CD4-positive, alpha-beta T cell treated with Interleukin-2 at 100 ng/mL for 4 hours (primary cell): ENCODE data around the gene COQ3.
"Not testable (repeated sequence)": the region's sequence is repeated elsewhere in the genome, so short reads cannot be mapped to it uniquely, and the experiment has no call there.

ENCODE experiments used
- DNase-seq: peaks from one replicate; pipeline ENCODE4 v3.0.0-alpha.2; 2020; ENCODE audit warnings: low spot score

The COQ3 gene

GRCh38 chr6:99384507-99384906 is 9.5 kb downstream of the COQ3 start:
- DNase-seq: no peak

- DNase-seq: no peak
Observed at GRCh38 chr6:99378636-99379035, 15.4 kb downstream of the COQ3 start.

- no peak for DNase-seq
Observed at GRCh38 chr6:99369533-99369932, 24.5 kb downstream of the COQ3 start.

- no peak for DNase-seq
Observed at GRCh38 chr6:99366852-99367251, 27.1 kb downstream of the COQ3 start.

GRCh38 chr6:99364026-99364425 is 30.0 kb downstream of the COQ3 start:
- no peak for DNase-seq

- no peak for DNase-seq
Observed at GRCh38 chr6:99362678-99363268, 31.2 kb downstream of the COQ3 start.

GRCh38 chr6:99359800-99360199 is 34.2 kb downstream of the COQ3 start:
- DNase-seq: no peak

- DNase-seq: no peak
Observed at GRCh38 chr6:99356641-99357040, 37.4 kb downstream of the COQ3 start.

- no peak for DNase-seq
Observed at GRCh38 chr6:99354983-99355382, 39.0 kb downstream of the COQ3 start.

- DNase-seq: no peak
Observed at GRCh38 chr6:99353126-99353525, 40.9 kb downstream of the COQ3 start.

- no peak for DNase-seq
Observed at GRCh38 chr6:99350573-99350972, 43.4 kb downstream of the COQ3 start.

GRCh38 chr6:99349171-99350141 is 44.5 kb downstream of the COQ3 start, which contains the start of gene FAXC:
FAXC (minus strand) TSS chr6:99349674; CDS start chr6:99349372, 302 bp downstream.
- no peak for DNase-seq

GRCh38 chr6:99348288-99349170 is 45.5 kb downstream of the COQ3 start:
- no peak for DNase-seq

GRCh38 chr6:99347804-99348203 is 46.2 kb downstream of the COQ3 start:
- no peak for DNase-seq

- no peak for DNase-seq
Observed at GRCh38 chr6:99346595-99346994, 47.4 kb downstream of the COQ3 start.

GRCh38 chr6:99345164-99345563 is 48.8 kb downstream of the COQ3 start:
- DNase-seq: no peak

- no peak for DNase-seq
Observed at GRCh38 chr6:99344289-99344688, 49.7 kb downstream of the COQ3 start.

- DNase-seq: no peak
Observed at GRCh38 chr6:99341862-99342455, 52.0 kb downstream of the COQ3 start.

- DNase-seq: no peak
Observed at GRCh38 chr6:99338188-99338587, 55.8 kb downstream of the COQ3 start.

- DNase-seq: not testable (repeated sequence)
Observed at GRCh38 chr6:99335298-99335697, 58.7 kb downstream of the COQ3 start.

- peak; percentile 14 for DNase-seq
Observed at GRCh38 chr6:99334526-99335127, 59.4 kb downstream of the COQ3 start.
